Colonic mucosa (tissue), 4 donors: Measurements from ENCODE around the gene TTYH2. TPM values are rescaled to one million over a fixed set of nuclear protein-coding genes. Genes with fewer than 3 reads are reported as not detected.

ENCODE experiments used
- DNase-seq: peaks from one replicate; pipeline ENCODE4 v3.0.0-alpha.2; 2020
- H3K27ac ChIP-seq: fragments of 200-600 bp; one replicate; pipeline ENCODE4 v1.8.0; 2021
- H3K27me3 ChIP-seq: fragments of 200-600 bp; one replicate; pipeline ENCODE4 v1.8.0; 2021
- H3K36me3 ChIP-seq: fragments of 200-600 bp; one replicate; pipeline ENCODE4 v1.8.0; 2021
- H3K4me1 ChIP-seq: fragments of 200-600 bp; one replicate; pipeline ENCODE4 v1.8.0; 2021; ENCODE audit warnings: mild to moderate bottlenecking
- H3K4me3 ChIP-seq: fragments of 200-600 bp; one replicate; pipeline ENCODE4 v1.8.0; 2021
- H3K9ac ChIP-seq, 2 donors: one replicate each; pipeline ENCODE4 v1.7.0; 2013; ENCODE audit warnings: control low read depth in 2 of 2, low read depth in 2 of 2, low read length in 2 of 2
- H3K9me3 ChIP-seq: fragments of 200-600 bp; one replicate; pipeline ENCODE4 v1.8.0; 2021
- intact Hi-C: fragments of 100-400 bp; cut with DNase I; formaldehyde crosslinking; loops from one replicate; pipeline ENCODE4 v1.14.1; 2022
- total RNA-seq, 2 donors: library from RNA; stranded (reverse); fragmentation: NEBNext Ultra II Directional in 1 of 2; extraction: Animal tissue kit (Norgen Biotek cat#: 25700) in 1 of 2; gene quantifications; one replicate each; pipeline ENCODE4 v1.2.1, GENCODE V29; 2021
- TF ChIP-seq, protein P1 (sequence below): fragments of 200-600 bp; IDR thresholded peaks from one replicate; pipeline ENCODE4 v1.8.0; 2022; ENCODE audit warnings: antibody characterized with exemption, mild to moderate bottlenecking
- donor health status: healthy.
- donor health status: DM: no; HTN: no; CAD: no.
- donor health status: DM: no; HTN: no; CAD: no.

Gene TTYH2
- total RNA-seq, 2 donors from 2014 or later = 0.86 to 2.9 TPM

- Histone ChIP-seq H3K36me3 (no peaks in the 10 kb centered on the region), H3K27me3 (no peaks in the 10 kb centered on the region), H3K4me1 (no peaks in the 10 kb centered on the region), H3K27ac (no peak overlapping the region), H3K4me3 (no peak overlapping the region), H3K9me3 (no peaks in the 10 kb centered on the region), H3K9ac (no peak overlapping the region)
- TF ChIP-seq, protein P1, sequence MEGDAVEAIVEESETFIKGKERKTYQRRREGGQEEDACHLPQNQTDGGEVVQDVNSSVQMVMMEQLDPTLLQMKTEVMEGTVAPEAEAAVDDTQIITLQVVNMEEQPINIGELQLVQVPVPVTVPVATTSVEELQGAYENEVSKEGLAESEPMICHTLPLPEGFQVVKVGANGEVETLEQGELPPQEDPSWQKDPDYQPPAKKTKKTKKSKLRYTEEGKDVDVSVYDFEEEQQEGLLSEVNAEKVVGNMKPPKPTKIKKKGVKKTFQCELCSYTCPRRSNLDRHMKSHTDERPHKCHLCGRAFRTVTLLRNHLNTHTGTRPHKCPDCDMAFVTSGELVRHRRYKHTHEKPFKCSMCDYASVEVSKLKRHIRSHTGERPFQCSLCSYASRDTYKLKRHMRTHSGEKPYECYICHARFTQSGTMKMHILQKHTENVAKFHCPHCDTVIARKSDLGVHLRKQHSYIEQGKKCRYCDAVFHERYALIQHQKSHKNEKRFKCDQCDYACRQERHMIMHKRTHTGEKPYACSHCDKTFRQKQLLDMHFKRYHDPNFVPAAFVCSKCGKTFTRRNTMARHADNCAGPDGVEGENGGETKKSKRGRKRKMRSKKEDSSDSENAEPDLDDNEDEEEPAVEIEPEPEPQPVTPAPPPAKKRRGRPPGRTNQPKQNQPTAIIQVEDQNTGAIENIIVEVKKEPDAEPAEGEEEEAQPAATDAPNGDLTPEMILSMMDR = no peak
- intact Hi-C loops = no loop called here
- no peak for DNase-seq
These were observed 7.8 kb downstream of the TTYH2 start for GRCh38 chr17:74220946-74221818.

DNA sequence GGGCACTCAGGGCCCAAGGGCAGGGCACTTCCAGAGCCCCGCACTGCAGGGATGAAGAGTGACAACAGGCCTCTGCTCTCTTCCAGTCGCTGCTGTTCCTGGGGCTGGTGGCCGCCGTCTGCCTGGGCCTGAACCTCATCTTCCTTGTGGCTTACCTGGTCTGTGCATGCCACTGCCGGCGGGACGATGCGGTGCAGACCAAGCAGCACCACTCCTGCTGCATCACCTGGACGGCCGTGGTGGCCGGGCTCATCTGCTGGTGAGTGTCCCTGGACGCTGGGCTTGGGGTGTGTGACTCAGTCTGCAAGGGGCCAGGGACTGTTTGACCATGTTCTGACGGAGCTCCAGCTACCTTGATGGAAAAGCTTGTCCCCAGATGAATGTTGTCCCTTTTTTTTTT is 9.0 kb downstream of the TTYH2 start:
- Histone ChIP-seq H3K4me3 (no peak overlapping the region), H3K9me3 (no peaks in the 10 kb centered on the region), H3K9ac (no peak overlapping the region), H3K27ac (no peak overlapping the region), H3K27me3 (no peaks in the 10 kb centered on the region), H3K36me3 (no peaks in the 10 kb centered on the region), H3K4me1 (no peaks in the 10 kb centered on the region)
- intact Hi-C loops = no loop called here
- TF ChIP-seq, protein P1 = no peak
- DNase-seq = no peak

DNA sequence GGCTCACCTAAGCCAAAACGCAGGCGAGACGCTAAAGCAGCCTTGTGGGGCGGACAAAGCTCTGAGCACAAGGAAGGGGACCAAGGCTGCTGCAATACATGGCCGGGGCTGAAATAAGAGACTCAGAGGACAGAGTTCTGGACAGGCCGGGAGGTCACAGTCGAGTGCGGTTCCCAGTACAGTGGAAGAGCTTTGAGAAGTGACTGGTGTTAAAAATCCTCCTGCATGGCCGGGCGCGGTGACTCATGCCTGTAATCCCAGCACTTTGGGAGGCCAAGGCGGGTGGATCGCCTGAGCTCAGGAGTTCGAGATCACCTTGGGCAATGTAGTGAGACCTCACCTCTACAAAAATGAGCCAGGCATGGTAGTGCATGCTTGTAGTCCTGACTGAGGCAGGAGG is 10.5 kb downstream of the TTYH2 start:
- no peaks in the 10 kb centered on the region for H3K27me3 ChIP-seq
- intact Hi-C loops = no loop called here
- H3K9ac ChIP-seq = no peak overlapping the region
- DNase-seq = no peak
- H3K4me3 ChIP-seq = no peak overlapping the region
- H3K27ac ChIP-seq = no peak overlapping the region
- H3K9me3 ChIP-seq = no peaks in the 10 kb centered on the region
- no peaks in the 10 kb centered on the region for H3K36me3 ChIP-seq
- H3K4me1 ChIP-seq = no peaks in the 10 kb centered on the region
- TF ChIP-seq, protein P1 = no peak

- H3K36me3 ChIP-seq = no peaks in the 10 kb centered on the region
- intact Hi-C loops = no loop called here
- TF ChIP-seq, protein P1 = no peak
These were observed 11.8 kb downstream of the TTYH2 start for GRCh38 chr17:74224959-74225725.

GRCh38 chr17:74226252-74226651 is 12.9 kb downstream of the TTYH2 start:
- H3K4me3 ChIP-seq = no peak overlapping the region
- intact Hi-C loops = no loop called here
- TF ChIP-seq, protein P1 = no peak
- H3K9ac ChIP-seq = no peak overlapping the region
- H3K4me1 ChIP-seq = no peaks in the 10 kb centered on the region
- no peak for DNase-seq
- H3K27me3 ChIP-seq = no peaks in the 10 kb centered on the region
- H3K36me3 ChIP-seq = no peaks in the 10 kb centered on the region
- H3K27ac ChIP-seq = no peak overlapping the region
- H3K9me3 ChIP-seq = no peaks in the 10 kb centered on the region

More at GRCh38 chr17:74224959-74225725, 11.8 kb downstream of the TTYH2 start:
- no peak overlapping the region for H3K9ac ChIP-seq
- H3K9me3 ChIP-seq = no peaks in the 10 kb centered on the region
- no peaks in the 10 kb centered on the region for H3K4me1 ChIP-seq
- H3K27ac ChIP-seq = no peak overlapping the region
- H3K4me3 ChIP-seq = no peak overlapping the region
- H3K27me3 ChIP-seq = no peaks in the 10 kb centered on the region
- DNase-seq = no peak
